Activated naive CD4-positive, alpha-beta T cell treated with anti-CD3 and anti-CD28 coated beads, Interleukin-2, amount 50 U/mL, for 72 hours (primary cell): ENCODE measurements around the gene HPS6. TPM values are rescaled to one million over a fixed set of nuclear protein-coding genes. Genes with fewer than 3 reads are reported as not detected.
A peak's percentile ranks its signal among the peaks of the same experiment; 100 is the strongest.

Experiments used
- ATAC-seq, 2 donors: fragments of 150-1000 bp; cut with Tn5 transposase; 2 replicates each; pipeline ENCODE4 v1.10.0; 2021; ENCODE audit warnings: mild to moderate bottlenecking in 2 of 2, moderate library complexity in 2 of 2
- DNase-seq, 2 donors: peaks; one replicate each; pipeline ENCODE4 v3.0.0; 2021 to 2022; ENCODE audit warnings: low spot score in 2 of 2
- H3K27ac Mint-ChIP-seq, 2 donors: one replicate each; pipeline ENCODE4 v1.8.0; 2022; ENCODE audit warnings: mild to moderate bottlenecking in 2 of 2, mixed read lengths in 2 of 2
- H3K36me3 Mint-ChIP-seq, 2 donors: one replicate each; pipeline ENCODE4 v1.8.0; 2022; ENCODE audit warnings: mixed read lengths in 2 of 2
- H3K9me3 Mint-ChIP-seq, 2 donors: one replicate each; pipeline ENCODE4 v1.8.0; 2022; ENCODE audit warnings: mixed read lengths in 2 of 2
- total RNA-seq, 2 donors: library from RNA; stranded (reverse); gene quantifications; one replicate each; pipeline ENCODE4 v1.2.3, GENCODE V29; 2022

The HPS6 gene
- total RNA-seq, 2 donors from 2014 or later, result 6.2 to 20.2 TPM

DNA sequence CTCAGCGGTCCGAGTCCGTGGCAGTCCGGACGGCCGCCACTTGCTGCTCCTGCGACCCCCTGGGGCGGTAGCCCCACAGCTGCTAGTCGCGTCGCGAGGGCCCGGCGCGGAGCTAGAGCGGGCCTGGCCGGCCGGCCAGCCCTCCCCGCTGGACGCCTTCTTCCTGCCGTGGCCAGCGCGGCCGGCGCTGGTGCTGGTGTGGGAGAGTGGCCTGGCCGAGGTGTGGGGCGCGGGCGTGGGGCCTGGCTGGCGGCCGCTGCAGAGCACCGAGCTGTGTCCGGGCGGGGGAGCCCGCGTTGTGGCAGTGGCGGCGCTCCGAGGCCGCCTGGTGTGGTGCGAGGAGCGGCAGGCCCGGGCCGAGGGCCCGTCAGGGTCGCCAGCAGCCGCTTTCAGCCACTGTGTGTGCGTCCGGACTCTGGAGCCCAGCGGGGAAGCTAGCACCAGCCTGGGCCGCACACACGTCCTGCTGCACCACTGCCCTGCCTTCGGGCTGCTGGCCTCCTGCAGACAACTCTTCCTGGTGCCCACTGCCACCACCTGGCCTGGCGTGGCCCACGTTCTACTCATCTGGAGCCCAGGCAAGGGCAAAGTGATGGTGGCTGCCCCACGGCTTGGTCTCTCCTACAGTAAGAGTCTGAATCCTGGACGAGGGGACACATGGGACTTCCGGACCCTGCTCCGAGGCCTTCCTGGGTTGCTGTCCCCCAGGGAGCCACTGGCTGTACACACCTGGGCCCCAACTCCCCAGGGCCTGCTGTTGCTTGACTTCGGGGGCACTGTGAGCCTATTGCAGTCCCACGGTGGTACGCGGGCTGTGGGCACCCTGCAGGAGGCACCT is 631 bp downstream of the HPS6 start:
- no peaks in the 10 kb centered on the region for H3K9me3 Mint-ChIP-seq
- peaks cover 0 to 4% of the 10 kb centered on the region in 2 donors for H3K36me3 Mint-ChIP-seq
- peak overlapping the region; percentile 92 to 96 for H3K27ac Mint-ChIP-seq
- peak; percentile 15 to 57 for DNase-seq
- peak in 1 of 2 donors; percentile 26 for ATAC-seq

- no peak for DNase-seq
- ATAC-seq, result no peak
These were observed 1.4 kb downstream of the HPS6 start for GRCh38 chr10:102066399-102067088.

DNA sequence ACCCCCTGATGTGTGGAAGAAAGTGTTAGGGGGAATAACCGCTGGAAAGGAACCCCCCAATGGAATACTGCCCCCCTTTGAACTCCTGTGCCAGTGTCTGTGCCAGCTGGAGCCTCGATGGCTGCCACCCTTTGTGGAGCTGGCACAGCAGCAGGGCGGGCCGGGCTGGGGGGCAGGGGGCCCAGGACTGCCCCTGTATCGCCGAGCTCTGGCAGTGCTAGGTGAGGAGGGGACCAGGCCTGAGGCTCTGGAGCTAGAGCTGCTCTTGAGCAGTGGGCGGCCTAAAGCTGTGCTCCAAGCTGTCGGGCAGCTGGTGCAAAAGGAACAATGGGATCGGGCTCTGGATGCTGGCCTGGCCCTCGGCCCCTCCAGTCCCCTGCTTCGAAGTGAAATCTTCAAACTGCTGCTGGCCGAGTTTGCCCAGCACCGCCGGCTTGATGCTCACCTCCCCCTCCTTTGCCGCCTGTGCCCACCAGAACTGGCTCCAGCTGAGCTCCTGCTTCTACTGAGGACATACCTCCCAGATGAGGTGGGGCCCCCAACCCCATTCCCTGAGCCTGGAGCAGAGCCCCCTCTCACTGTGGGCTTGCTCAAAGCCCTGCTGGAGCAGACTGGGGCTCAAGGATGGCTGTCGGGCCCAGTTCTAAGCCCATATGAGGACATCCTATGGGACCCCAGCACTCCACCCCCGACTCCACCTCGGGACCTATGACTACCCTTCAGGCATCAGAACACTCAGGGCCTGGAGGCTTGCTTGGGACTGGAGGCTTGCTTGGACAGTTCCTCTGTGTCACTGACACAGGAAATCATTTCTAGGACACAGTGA is 2.2 kb downstream of the HPS6 start:
- H3K36me3 Mint-ChIP-seq, result peaks cover 0 to 4% of the 10 kb centered on the region in 2 donors
- H3K27ac Mint-ChIP-seq, result no peak overlapping the region
- DNase-seq, result no peak
- H3K9me3 Mint-ChIP-seq, result no peaks in the 10 kb centered on the region
- no peak for ATAC-seq

More at GRCh38 chr10:102066399-102067088, 1.4 kb downstream of the HPS6 start:
- peak overlapping the region; percentile 92 to 96 for H3K27ac Mint-ChIP-seq
- H3K9me3 Mint-ChIP-seq, result no peaks in the 10 kb centered on the region
- H3K36me3 Mint-ChIP-seq, result peaks cover 0 to 4% of the 10 kb centered on the region in 2 donors

GRCh38 chr10:102068216-102068615 is 3.1 kb downstream of the HPS6 start:
- H3K9me3 Mint-ChIP-seq, result no peaks in the 10 kb centered on the region
- DNase-seq, result no peak
- peaks cover 0 to 4% of the 10 kb centered on the region in 2 donors for H3K36me3 Mint-ChIP-seq
- no peak for ATAC-seq
- no peak overlapping the region for H3K27ac Mint-ChIP-seq

- H3K9me3 Mint-ChIP-seq, result no peaks in the 10 kb centered on the region
- ATAC-seq, result no peak
- DNase-seq, result no peak
- peak overlapping the region; percentile 19 to 22 for H3K27ac Mint-ChIP-seq
- peaks cover 0 to 4% of the 10 kb centered on the region in 2 donors for H3K36me3 Mint-ChIP-seq
These were observed 3.9 kb downstream of the HPS6 start for GRCh38 chr10:102069071-102069470.

DNA sequence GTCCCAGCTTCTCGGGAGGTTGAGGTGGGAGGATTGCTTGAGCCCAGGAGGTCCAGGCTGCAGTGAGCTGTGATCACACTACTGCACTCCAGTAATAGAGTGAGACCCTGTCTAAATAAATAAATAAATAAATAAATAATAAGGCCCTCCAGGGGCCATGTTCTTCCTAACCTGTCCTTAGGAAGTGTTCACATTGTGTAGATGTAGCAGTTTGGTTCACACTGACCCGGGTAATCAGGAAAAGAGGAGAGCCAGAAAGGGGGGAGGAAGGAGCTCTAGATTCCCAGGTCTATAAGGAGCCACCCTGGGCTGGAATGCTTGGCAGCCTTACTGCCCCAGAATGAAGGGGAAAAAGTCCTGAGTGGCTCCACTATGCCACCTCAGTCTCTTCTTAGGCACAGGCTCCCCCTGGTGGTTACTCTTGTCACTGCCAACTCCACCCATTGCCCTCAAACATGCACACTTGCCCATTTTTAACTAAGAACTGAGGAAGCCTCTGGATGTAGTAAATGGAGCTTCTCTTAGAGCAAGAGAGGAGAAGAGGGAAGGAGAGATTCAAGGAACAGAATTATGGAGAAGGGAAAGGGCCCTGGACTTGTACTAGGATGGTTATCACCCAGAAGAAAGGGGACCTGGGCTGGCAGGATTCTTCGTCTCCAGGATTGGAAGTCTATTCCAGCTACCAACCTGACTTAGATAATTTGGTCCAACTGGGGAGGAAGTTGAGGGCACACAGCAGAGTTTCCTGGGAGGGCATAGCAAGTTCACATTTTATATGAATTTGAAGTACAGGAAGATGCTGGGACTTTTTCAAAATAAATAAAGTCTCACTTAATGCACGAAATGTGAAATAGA is 7.8 kb downstream of the HPS6 start:
- ATAC-seq, result peak; percentile 91 to 95
- Mint-ChIP-seq H3K27ac (no peak overlapping the region), H3K36me3 (no peaks in the 10 kb centered on the region), H3K9me3 (no peaks in the 10 kb centered on the region)
- DNase-seq, result peak; percentile 74 to 84

- DNase-seq (no peak), ATAC-seq (no peak)
- no peaks in the 10 kb centered on the region for H3K9me3 Mint-ChIP-seq
- H3K27ac Mint-ChIP-seq, result no peak overlapping the region
- no peaks in the 10 kb centered on the region for H3K36me3 Mint-ChIP-seq
These were observed 18.4 kb downstream of the HPS6 start for GRCh38 chr10:102083541-102083940.

GRCh38 chr10:102085336-102085735 is 20.2 kb downstream of the HPS6 start:
- no peak overlapping the region for H3K27ac Mint-ChIP-seq
- H3K9me3 Mint-ChIP-seq, result no peaks in the 10 kb centered on the region
- DNase-seq (no peak), ATAC-seq (no peak)
- H3K36me3 Mint-ChIP-seq, result no peaks in the 10 kb centered on the region

GRCh38 chr10:102086196-102086595 is 21.0 kb downstream of the HPS6 start:
- no peak for ATAC-seq
- DNase-seq, result no peak
- no peaks in the 10 kb centered on the region for H3K36me3 Mint-ChIP-seq
- no peak overlapping the region for H3K27ac Mint-ChIP-seq
- no peaks in the 10 kb centered on the region for H3K9me3 Mint-ChIP-seq

DNA sequence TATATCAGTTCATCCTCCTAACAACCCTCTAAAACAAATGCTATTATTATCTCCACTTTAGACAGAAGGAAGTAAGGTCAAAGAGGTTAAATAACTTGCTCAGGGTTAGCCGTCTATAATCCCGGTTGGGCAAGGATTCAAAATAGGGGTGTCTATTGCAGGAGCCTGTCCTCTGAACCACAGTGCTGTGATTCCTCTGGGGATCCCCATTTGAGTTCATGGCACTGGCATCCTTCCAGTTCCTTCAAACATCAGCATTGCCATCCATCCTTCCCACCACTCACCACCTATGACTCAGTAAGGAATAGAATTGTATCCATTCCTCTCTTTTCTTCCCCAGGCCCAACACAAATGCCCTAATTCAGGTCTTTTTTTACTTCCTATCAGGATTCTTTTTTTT is 25.6 kb downstream of the HPS6 start:
- no peak for ATAC-seq
- H3K36me3 Mint-ChIP-seq, result no peaks in the 10 kb centered on the region

DNA sequence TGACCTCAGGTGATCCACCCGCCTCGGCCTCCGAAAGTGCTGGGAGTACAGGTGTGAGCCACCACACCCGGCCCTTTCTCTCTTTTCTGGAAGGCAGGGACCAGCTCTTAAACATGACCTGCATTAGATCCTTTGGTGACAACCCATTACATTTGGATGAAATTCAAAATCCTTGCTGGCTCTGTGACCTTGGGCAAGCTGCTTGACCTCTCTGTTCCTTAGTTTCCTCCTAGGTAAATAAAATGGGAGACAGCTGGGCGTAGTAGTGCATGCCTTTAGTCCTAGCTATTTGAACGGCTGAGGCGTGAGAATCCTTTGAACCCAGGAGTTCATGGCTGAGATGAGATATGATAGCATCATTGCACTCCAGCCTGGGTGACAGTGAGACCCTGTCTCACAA is 31.3 kb downstream of the HPS6 start:
- H3K36me3 Mint-ChIP-seq, result no peaks in the 10 kb centered on the region
- no peak for ATAC-seq
- H3K9me3 Mint-ChIP-seq, result no peaks in the 10 kb centered on the region
- DNase-seq, result no peak
- H3K27ac Mint-ChIP-seq, result no peak overlapping the region

More for the DNA sequence above, 25.6 kb downstream of the HPS6 start:
- no peaks in the 10 kb centered on the region for H3K9me3 Mint-ChIP-seq
- H3K27ac Mint-ChIP-seq, result peak overlapping the region in 1 of 2 donors; percentile 15
- DNase-seq, result no peak

GRCh38 chr10:102101152-102101551 is 36.0 kb downstream of the HPS6 start:
- ATAC-seq (no peak), DNase-seq (no peak)
- Mint-ChIP-seq H3K9me3 (no peaks in the 10 kb centered on the region), H3K36me3 (no peaks in the 10 kb centered on the region), H3K27ac (no peak overlapping the region)

DNA sequence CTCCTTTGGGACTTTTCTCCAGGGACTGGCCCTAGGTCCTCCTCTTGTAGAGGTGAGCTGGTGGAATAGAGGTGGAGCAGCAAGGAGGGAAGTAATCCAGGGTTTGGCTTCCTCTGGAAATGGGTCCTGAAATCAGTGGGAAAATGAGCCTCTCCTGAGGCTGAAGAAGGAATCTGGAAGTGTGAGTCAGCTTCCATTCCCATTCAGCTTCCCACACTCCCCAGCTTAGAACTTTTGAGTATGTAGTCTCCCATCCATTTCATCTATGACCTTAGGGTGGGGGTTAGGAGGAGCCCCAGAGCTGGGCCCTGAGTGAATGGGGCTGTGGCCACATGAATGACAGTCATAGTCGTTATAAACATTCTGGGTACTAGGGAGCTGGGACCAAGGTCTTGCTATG is 37.3 kb downstream of the HPS6 start:
- ATAC-seq (no peak), DNase-seq (no peak)
- H3K9me3 Mint-ChIP-seq, result no peaks in the 10 kb centered on the region
- peak overlapping the region in 1 of 2 donors; percentile 86 for H3K27ac Mint-ChIP-seq
- H3K36me3 Mint-ChIP-seq, result no peaks in the 10 kb centered on the region

GRCh38 chr10:102106998-102107397 is 41.8 kb downstream of the HPS6 start:
- H3K27ac Mint-ChIP-seq, result peak overlapping the region; percentile 14 to 26
- H3K9me3 Mint-ChIP-seq, result no peaks in the 10 kb centered on the region
- no peak for DNase-seq
- H3K36me3 Mint-ChIP-seq, result peaks cover 0 to 5% of the 10 kb centered on the region in 2 donors
- ATAC-seq, result no peak

DNA sequence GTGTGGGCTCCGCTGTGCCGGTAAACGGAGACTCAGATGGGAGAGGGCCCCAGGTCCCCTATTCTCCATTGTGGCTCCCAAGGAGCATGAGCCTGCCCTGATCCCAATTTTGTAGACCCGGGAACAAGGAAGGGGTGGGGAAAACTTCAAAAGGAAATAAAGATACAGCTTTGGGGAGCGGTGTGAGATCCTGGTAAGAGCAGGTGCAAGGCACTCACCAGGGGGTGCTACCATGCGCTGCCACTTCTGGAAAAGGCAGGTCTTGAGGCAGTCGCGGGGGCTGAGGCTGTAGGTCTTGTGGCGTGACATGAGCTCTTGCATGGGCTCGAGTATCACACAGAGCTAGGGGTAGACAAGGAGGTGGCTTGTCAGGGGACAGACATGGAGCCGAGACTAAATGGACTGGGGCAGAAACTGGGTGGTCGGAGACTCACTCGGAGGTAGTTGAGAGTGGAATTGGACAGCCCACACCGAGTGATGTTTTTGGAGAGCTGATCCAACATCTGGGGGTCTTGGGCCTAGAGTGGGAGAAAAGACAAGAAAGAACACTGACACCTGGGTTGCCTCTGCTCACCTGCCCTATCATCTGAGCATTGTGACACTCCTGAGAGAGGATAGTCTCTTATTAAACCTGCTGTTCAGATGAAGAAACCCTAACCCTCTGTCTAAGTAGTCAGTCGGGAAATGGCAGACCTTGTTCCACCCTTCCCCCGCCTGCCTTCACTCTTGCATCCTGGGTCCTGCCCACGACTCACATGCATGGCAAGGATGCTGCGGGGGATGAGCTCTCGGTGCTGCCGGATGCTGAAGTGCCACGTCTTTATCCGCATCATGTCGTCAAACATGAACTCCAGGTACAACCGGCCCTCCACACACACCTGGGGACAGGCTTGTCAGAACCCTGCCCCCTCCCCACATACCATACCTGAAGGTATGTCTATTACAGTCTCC is 44.3 kb downstream of the HPS6 start:
- Mint-ChIP-seq H3K36me3 (peaks cover 11 to 14% of the 10 kb centered on the region in 2 donors), H3K27ac (peak overlapping the region in 1 of 2 donors; percentile 78), H3K9me3 (no peaks in the 10 kb centered on the region)
- DNase-seq (no peak), ATAC-seq (no peak)
